HG03175 (cell line): ENCODE measurements around the gene CDKAL1.
"Not testable (repeated sequence)": the region's sequence is repeated elsewhere in the genome, so short reads cannot be mapped to it uniquely, and the experiment has no call there.

ENCODE experiments used
- ATAC-seq: cut with Tn5 transposase; IDR thresholded peaks from one replicate; pipeline ENCODE4 v1.9.1; 2021; ENCODE audit warnings: mild to moderate bottlenecking, moderate library complexity; ENCODE audit not compliant: unreplicated experiment

CDKAL1 gene

GRCh38 chr6:21049148-21049547 lies 514.9 kb downstream of the CDKAL1 start:
- no peak for ATAC-seq

GRCh38 chr6:21049572-21049971 lies 515.3 kb downstream of the CDKAL1 start:
- no peak for ATAC-seq

GRCh38 chr6:21050935-21051334 lies 516.7 kb downstream of the CDKAL1 start:
- ATAC-seq: no peak

- no peak for ATAC-seq
These were observed 517.5 kb downstream of the CDKAL1 start for GRCh38 chr6:21051777-21052176.

GRCh38 chr6:21053612-21054011 lies 519.4 kb downstream of the CDKAL1 start:
- no peak for ATAC-seq

GRCh38 chr6:21055480-21055879 lies 521.2 kb downstream of the CDKAL1 start:
- ATAC-seq: not testable (repeated sequence)

- no peak for ATAC-seq
These were observed 527.6 kb downstream of the CDKAL1 start for GRCh38 chr6:21061892-21062291.

- ATAC-seq: no peak
These were observed 530.6 kb downstream of the CDKAL1 start for GRCh38 chr6:21064756-21065340.

GRCh38 chr6:21067521-21067920 lies 533.3 kb downstream of the CDKAL1 start:
- no peak for ATAC-seq

GRCh38 chr6:21070620-21071019 lies 536.4 kb downstream of the CDKAL1 start:
- ATAC-seq: no peak

GRCh38 chr6:21071780-21072468 lies 537.7 kb downstream of the CDKAL1 start:
- no peak for ATAC-seq

- no peak for ATAC-seq
These were observed 539.1 kb downstream of the CDKAL1 start for GRCh38 chr6:21073318-21073839.

- no peak for ATAC-seq
These were observed 540.2 kb downstream of the CDKAL1 start for GRCh38 chr6:21074484-21074883.

GRCh38 chr6:21075986-21076385 lies 541.7 kb downstream of the CDKAL1 start:
- ATAC-seq: no peak

GRCh38 chr6:21078497-21078896 lies 544.2 kb downstream of the CDKAL1 start:
- no peak for ATAC-seq

GRCh38 chr6:21079468-21080048 lies 545.3 kb downstream of the CDKAL1 start:
- no peak for ATAC-seq

- ATAC-seq: no peak
These were observed 546.0 kb downstream of the CDKAL1 start for GRCh38 chr6:21080221-21080620.

GRCh38 chr6:21082091-21082490 lies 547.8 kb downstream of the CDKAL1 start:
- ATAC-seq: no peak

- no peak for ATAC-seq
These were observed 549.5 kb downstream of the CDKAL1 start for GRCh38 chr6:21083708-21084107.

GRCh38 chr6:21084656-21085055 lies 550.4 kb downstream of the CDKAL1 start:
- no peak for ATAC-seq

- ATAC-seq: no peak
These were observed 551.0 kb downstream of the CDKAL1 start for GRCh38 chr6:21085211-21085610.

- ATAC-seq: no peak
These were observed 551.4 kb downstream of the CDKAL1 start for GRCh38 chr6:21085643-21086042.
